GM19043 (cell line): ENCODE data around the gene DLK1.

Experiments
- ATAC-seq: cut with Tn5 transposase; IDR thresholded peaks from one replicate; pipeline ENCODE4 v1.9.1; 2021; ENCODE audit warnings: low read depth; ENCODE audit not compliant: unreplicated experiment

DLK1 gene

GRCh38 chr14:100726550-100727085 is at the start of gene DLK1:
DLK1 (plus strand) TSS chr14:100726892; CDS start chr14:100727069, 177 bp downstream.
- no peak for ATAC-seq

- no peak for ATAC-seq
Observed at GRCh38 chr14:100677152-100677551, 49.5 kb upstream of the DLK1 start.

- ATAC-seq, result no peak
Observed at GRCh38 chr14:100677554-100678468, 48.9 kb upstream of the DLK1 start.

GRCh38 chr14:100678469-100678828 is 48.2 kb upstream of the DLK1 start:
- ATAC-seq, result no peak

GRCh38 chr14:100679153-100679552 is 47.5 kb upstream of the DLK1 start:
- ATAC-seq, result no peak

GRCh38 chr14:100679707-100680438 is 46.8 kb upstream of the DLK1 start:
- no peak for ATAC-seq

- ATAC-seq, result no peak
Observed at GRCh38 chr14:100680439-100681051, 46.1 kb upstream of the DLK1 start.

- no peak for ATAC-seq
Observed at GRCh38 chr14:100681111-100681510, 45.6 kb upstream of the DLK1 start.

- no peak for ATAC-seq
Observed at GRCh38 chr14:100682749-100683148, 43.9 kb upstream of the DLK1 start.

- ATAC-seq, result no peak
Observed at GRCh38 chr14:100683578-100683977, 43.1 kb upstream of the DLK1 start.

GRCh38 chr14:100684154-100684553 is 42.5 kb upstream of the DLK1 start:
- ATAC-seq, result no peak

- no peak for ATAC-seq
Observed at GRCh38 chr14:100684961-100685360, 41.7 kb upstream of the DLK1 start.

GRCh38 chr14:100686858-100687257 is 39.8 kb upstream of the DLK1 start:
- ATAC-seq, result no peak

GRCh38 chr14:100687386-100687785 is 39.3 kb upstream of the DLK1 start:
- no peak for ATAC-seq

- no peak for ATAC-seq
Observed at GRCh38 chr14:100688051-100688450, 38.6 kb upstream of the DLK1 start.

GRCh38 chr14:100688598-100689461 is 37.9 kb upstream of the DLK1 start:
- no peak for ATAC-seq

GRCh38 chr14:100690672-100691071 is 36.0 kb upstream of the DLK1 start:
- no peak for ATAC-seq

GRCh38 chr14:100691395-100692056 is 35.2 kb upstream of the DLK1 start:
- ATAC-seq, result no peak

- ATAC-seq, result no peak
Observed at GRCh38 chr14:100692256-100692655, 34.4 kb upstream of the DLK1 start.
